GM12878 (cell line): ENCODE measurements around the gene PRDM1. TPM values are rescaled to one million over a fixed set of nuclear protein-coding genes. Genes with fewer than 3 reads are reported as not detected.

Source experiments
- ATAC-seq: fragments of 200-7000 bp; cut with Tn5 transposase; 3 replicates; pipeline ENCODE4 v1.9.1; 2020; ENCODE audit warnings: mild to moderate bottlenecking, moderate library complexity
- BruUV-seq: library from RNA; stranded (reverse); fragments of 400-500 nt; replicated peaks from 2 replicates; lab custom pipeline; 2021; lab: Mats Ljungman, UMichigan
- CTCF ChIA-PET: fragments of 300-600 bp; sonication (Branson Sonifier 250); formaldehyde crosslinking; extraction: SDS; loops from one replicate; lab custom pipeline; 2021; ENCODE audit warnings: inconsistent platforms; lab: Yijun Ruan, JAX
- POLR2A ChIA-PET: fragments of 350-600 bp; formaldehyde crosslinking; extraction: SDS; loops from one replicate; lab custom pipeline; 2021; ENCODE audit warnings: inconsistent platforms; lab: Charles Lee
- RAD21 ChIA-PET: fragments of 300-600 bp; sonication (Branson Sonifier 250); formaldehyde crosslinking; loops from one replicate; lab custom pipeline; 2023; ENCODE audit warnings: antibody characterized with exemption; ENCODE audit not compliant: unreplicated experiment; lab: Charles Lee
- SMC1A ChIA-PET: fragments of 300-600 bp; sonication (Branson Sonifier 250); formaldehyde crosslinking; loops from one replicate; lab custom pipeline; 2023; ENCODE audit not compliant: unreplicated experiment, uncharacterized antibody; lab: Charles Lee
- DNase-seq: peaks from one replicate; pipeline ENCODE4 v3.0.0-alpha.2; 2011; ENCODE audit warnings: low read depth, low spot score
- FAIRE-seq: peaks from 3 replicates; lab custom pipeline; 2011; peaks lifted over from hg19 to GRCh38; lab: Jason Lieb, UNC
- H2AFZ ChIP-seq: 2 replicates; pipeline ENCODE4 v1.6.0; 2011; ENCODE audit warnings: low read depth, low read length, control low read depth; ENCODE audit not compliant: control insufficient read depth
- H3K27ac ChIP-seq: 2 replicates; pipeline ENCODE4 v1.5.1; 2011; ENCODE audit warnings: control low read depth; ENCODE audit not compliant: control insufficient read depth, insufficient read depth
- H3K27me3 ChIP-seq, 2 experiments: replicated peaks in 1 of 2; 2 replicates each; pipeline versions ENCODE4 v1.6.0 to v1.6.1; 2011; ENCODE audit warnings: low read length in 1 of 2; ENCODE audit not compliant: control insufficient read depth in 2 of 2, insufficient read depth in 2 of 2
- H3K36me3 ChIP-seq, 2 experiments: 2 replicates each; pipeline ENCODE4 v1.5.1; 2011; ENCODE audit warnings: low read length in 1 of 2; ENCODE audit not compliant: control insufficient read depth in 2 of 2, insufficient read depth in 2 of 2
- H3K4me1 ChIP-seq: 2 replicates; pipeline ENCODE4 v1.6.1; 2011; ENCODE audit warnings: mild to moderate bottlenecking, low read length, moderate library complexity, mixed read lengths; ENCODE audit not compliant: control insufficient read depth, insufficient read depth
- H3K4me2 ChIP-seq: 2 replicates; pipeline ENCODE4 v1.6.0; 2011; ENCODE audit warnings: control low read depth; ENCODE audit not compliant: control insufficient read depth, insufficient read depth
- H3K4me3 ChIP-seq: fragments of 200-600 bp; sonication (generic); 2 replicates; pipeline ENCODE4 v1.5.1; 2016
- H3K79me2 ChIP-seq: 2 replicates; pipeline ENCODE4 v1.6.0; 2011; ENCODE audit warnings: low read length; ENCODE audit not compliant: control insufficient read depth, insufficient read depth
- H3K9ac ChIP-seq: 2 replicates; pipeline ENCODE4 v1.8.0; 2011; ENCODE audit warnings: low read length, control low read depth, mixed read lengths; ENCODE audit not compliant: control insufficient read depth, insufficient read depth
- H3K9me3 ChIP-seq: replicated peaks from 3 replicates; pipeline ENCODE4 v1.5.1; 2011; ENCODE audit warnings: mild to moderate bottlenecking, low read length; ENCODE audit not compliant: control insufficient read depth, insufficient read depth
- H4K20me1 ChIP-seq: 2 replicates; pipeline ENCODE4 v1.6.0; 2011; ENCODE audit not compliant: control insufficient read depth, insufficient read depth
- BACH1 ChIP-seq: fragments of 450-650 bp; IDR thresholded peaks from 2 replicates; pipeline ENCODE4 v1.6.1; 2017; ENCODE audit warnings: mild to moderate bottlenecking, borderline replicate concordance
- BRCA1 ChIP-seq: IDR thresholded peaks from 2 replicates; pipeline ENCODE4 v1.6.1; 2011; ENCODE audit warnings: low read depth, low read length, improper control_type of control experiment
- EP300 ChIP-seq, 2 experiments: fragments of 150-350 bp in 1 of 2; IDR thresholded peaks; 2 replicates each; pipeline ENCODE4 v1.6.1; 2011 to 2012; ENCODE audit warnings: low read depth in 2 of 2, low read length in 2 of 2, borderline replicate concordance in 1 of 2, improper control_type of control experiment in 1 of 2, inconsistent platforms in 1 of 2; ENCODE audit not compliant: control insufficient read depth in 1 of 2
- HDAC6 ChIP-seq: fragments of 200-600 bp; sonication (generic); IDR thresholded peaks from one replicate; pipeline ENCODE4 v1.8.0; 2017; ENCODE audit warnings: antibody characterized with exemption; ENCODE audit not compliant: unreplicated experiment
- NBN ChIP-seq: fragments of 450-650 bp; IDR thresholded peaks from 2 replicates; pipeline ENCODE4 v1.6.1; 2016
- RELA ChIP-seq: fragments of 450-650 bp; IDR thresholded peaks from 2 replicates; pipeline ENCODE4 v1.8.0; 2014; ENCODE audit warnings: borderline replicate concordance; ENCODE audit not compliant: partially characterized antibody
- SUZ12 ChIP-seq: fragments of 200-600 bp; sonication (generic); IDR thresholded peaks from one replicate; pipeline ENCODE4 v1.6.1; 2018; ENCODE audit warnings: antibody characterized with exemption, mild to moderate bottlenecking; ENCODE audit not compliant: unreplicated experiment
- TCF12 ChIP-seq: IDR thresholded peaks from 2 replicates; pipeline ENCODE4 v1.6.1; 2011; ENCODE audit warnings: low read depth, mild to moderate bottlenecking, low read length
- ZNF384 ChIP-seq: IDR thresholded peaks from 2 replicates; pipeline ENCODE4 v1.6.1; 2012; ENCODE audit warnings: low read depth, mild to moderate bottlenecking, low read length, improper control_type of control experiment, borderline replicate concordance
- ZSCAN29 ChIP-seq: fragments of 450-650 bp; IDR thresholded peaks from 2 replicates; pipeline ENCODE4 v1.6.1; 2017; ENCODE audit warnings: mild to moderate bottlenecking, moderate library complexity
- WGBS: methylation state at CpG from one replicate; pipeline ENCODE4 v1.1.6; 2016; ENCODE audit warnings: low lambda C conversion rate; ENCODE audit not compliant: insufficient replicate concordance, insufficient coverage; ENCODE audit errors: missing lambda C conversion rate; 5-methylcytosine and 5-hydroxymethylcytosine counted together
- in situ Hi-C: fragments of 300-500 bp; cut with MboI; formaldehyde crosslinking; loops from 9 replicates; pipeline ENCODE4 v1.14.3; 2018; ENCODE audit warnings: mixed read lengths
- intact Hi-C: fragments of 100-400 bp; cut with micrococcal nuclease; formaldehyde crosslinking; loops from one replicate; pipeline ENCODE4 v1.14.2; 2022; ENCODE audit not compliant: unreplicated experiment
- polyA plus RNA-seq, 11 experiments: library from polyadenylated mRNA; depleted of rRNA in 4 of 11; unstranded in 6 of 11; stranded (reverse) in 5 of 11; fragments of >200 nt; fragmentation: Nextera tagmentation in 4 of 11; fragmentation: Illumina TruSeq in 1 of 11; extraction: Ambion mirVana in 4 of 11; extraction: Trizol in 1 of 11; gene quantifications; 1 replicate in 1 of 11; 2 replicates in 10 of 11; pipeline versions ENCODE4 v1.2.1 to v1.2.3, GENCODE V29; 2011 to 2016; ENCODE audit warnings: inconsistent platforms in 2 of 11, missing spikeins in 2 of 11, low read depth in 1 of 11
- total RNA-seq, 4 experiments: library from RNA; depleted of rRNA in 3 of 4; stranded (reverse); fragments of >200 nt in 3 of 4; fragmentation: Illumina TruSeq in 1 of 4; extraction: Trizol in 1 of 4; gene quantifications; 2 replicates each; pipeline versions ENCODE4 v1.2.1 to v1.2.3, GENCODE V29; 2013 to 2021
- TF ChIP-seq, protein P1 (sequence below): IDR thresholded peaks from 2 replicates; pipeline ENCODE4 v1.6.1; 2011; ENCODE audit warnings: low read depth, low read length, improper control_type of control experiment, borderline replicate concordance
- TF ChIP-seq, protein P2 (sequence below): fragments of 450-650 bp; IDR thresholded peaks from 2 replicates; pipeline ENCODE4 v1.6.1; 2017; ENCODE audit warnings: low read depth, mild to moderate bottlenecking, moderate library complexity

The PRDM1 gene
- total and polyA plus RNA-seq, 10 of the 15 experiments (the other 5 are each of a cell fraction or from before 2014, with no cell fraction given), result 1.9 to 15.8 (median 4.1) TPM

DNA sequence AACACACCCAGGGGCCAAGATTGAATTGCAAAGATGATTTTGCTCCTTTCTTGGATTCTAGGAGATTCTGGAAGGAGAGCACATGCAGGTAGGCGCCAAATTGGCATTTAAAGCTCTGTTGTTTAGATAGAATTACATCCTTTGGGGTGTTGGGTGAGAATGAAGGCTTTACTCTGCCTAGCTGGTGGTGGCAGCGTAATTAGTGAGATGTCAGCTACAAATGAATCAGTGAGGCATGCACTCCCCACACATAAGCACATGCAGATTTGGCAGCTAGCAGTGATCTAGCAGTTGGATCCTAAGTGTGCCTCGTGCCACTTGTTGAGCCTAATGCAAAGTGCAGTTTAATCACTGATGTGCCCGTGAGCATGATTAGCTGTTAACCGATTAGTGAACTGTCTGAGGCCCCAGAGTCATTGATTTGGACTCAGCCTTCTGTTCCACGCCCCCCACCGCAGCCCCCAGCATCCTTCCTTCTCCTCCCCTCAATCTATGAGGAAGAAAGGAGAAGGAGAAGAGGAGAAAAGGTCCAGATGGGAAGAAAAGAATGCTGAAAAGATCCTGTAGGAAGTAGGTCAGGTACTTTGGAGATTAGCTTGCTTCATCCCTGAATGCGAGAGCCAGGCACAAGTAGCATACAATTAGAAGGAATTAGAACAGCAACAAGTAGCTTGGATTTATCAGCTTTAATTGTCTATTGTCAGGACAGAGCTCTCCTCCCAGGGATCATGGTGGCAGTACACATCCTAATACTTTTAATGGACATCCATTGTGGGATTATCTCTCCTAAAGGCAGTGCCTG lies 6.0 kb upstream of the PRDM1 start:
- ChIA-PET CTCF (interaction anchor here (0.5 to 1.7 kb wide), 3 partner anchors 10 to 649 kb away, joined by 4 to 9 read pairs (median 6); no protein-coding TSS in a partner anchor), SMC1A (interaction anchor here (0.7 to 2.1 kb wide), 6 partner anchors 8 to 1453 kb away, joined by 3 to 8 read pairs (median 5); no protein-coding TSS in a partner anchor), POLR2A (no interaction called here), RAD21 (interaction anchor here (1.6 kb wide), 1 partner anchor 143 kb away, joined by 5 read pairs; no protein-coding TSS in a partner anchor)
- H3K27ac ChIP-seq, result no peak overlapping the region
- H3K4me1 ChIP-seq, result peaks cover 16% of the 10 kb centered on the region
- no peaks in the 10 kb centered on the region for H3K36me3 ChIP-seq
- no peak overlapping the region for H3K4me3 ChIP-seq
- H3K9me3 ChIP-seq, result no peaks in the 10 kb centered on the region
- ATAC-seq, result no peak
- BruUV-seq, result no TSS peak
- FAIRE-seq, result no peak
- no peaks in the 10 kb centered on the region for H3K79me2 ChIP-seq
- no peak for DNase-seq
- H3K9ac ChIP-seq, result no peak overlapping the region
- in situ Hi-C loops (loop anchor here (10.0 kb wide), 1 partner anchor 995 kb away; no protein-coding TSS in a partner anchor), intact Hi-C loops (loop anchor here (5.0 to 10.0 kb wide), 3 partner anchors 185 to 433 kb away; no protein-coding TSS in a partner anchor)
- WGBS, result 64% methylated on average over 8 of the region's 8 CpGs
- H3K27me3 ChIP-seq, result peaks cover 0 to 4% of the 10 kb centered on the region in 2 experiments; a peak in 2 of 4 replicates
- H4K20me1 ChIP-seq, result no peaks in the 10 kb centered on the region
- no peak overlapping the region for H2AFZ ChIP-seq
- no peak overlapping the region for H3K4me2 ChIP-seq
- TF ChIP-seq EP300 (IDR thresholded peaks at IDR 0.05; ENCODE audit: borderline replicate concordance in 1 of 2, control insufficient read depth in 1 of 2, low read depth in 2 of 2, low read length in 2 of 2) (no peak), HDAC6 (no peak), ZSCAN29 (no peak), BRCA1 (no peak), BACH1 (no peak), SUZ12 (no peak), ZNF384 (no peak), NBN (no peak), TCF12 (no peak), RELA (no peak)
- TF ChIP-seq, protein P1, sequence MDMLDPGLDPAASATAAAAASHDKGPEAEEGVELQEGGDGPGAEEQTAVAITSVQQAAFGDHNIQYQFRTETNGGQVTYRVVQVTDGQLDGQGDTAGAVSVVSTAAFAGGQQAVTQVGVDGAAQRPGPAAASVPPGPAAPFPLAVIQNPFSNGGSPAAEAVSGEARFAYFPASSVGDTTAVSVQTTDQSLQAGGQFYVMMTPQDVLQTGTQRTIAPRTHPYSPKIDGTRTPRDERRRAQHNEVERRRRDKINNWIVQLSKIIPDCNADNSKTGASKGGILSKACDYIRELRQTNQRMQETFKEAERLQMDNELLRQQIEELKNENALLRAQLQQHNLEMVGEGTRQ, result no peak
- TF ChIP-seq, protein P2, sequence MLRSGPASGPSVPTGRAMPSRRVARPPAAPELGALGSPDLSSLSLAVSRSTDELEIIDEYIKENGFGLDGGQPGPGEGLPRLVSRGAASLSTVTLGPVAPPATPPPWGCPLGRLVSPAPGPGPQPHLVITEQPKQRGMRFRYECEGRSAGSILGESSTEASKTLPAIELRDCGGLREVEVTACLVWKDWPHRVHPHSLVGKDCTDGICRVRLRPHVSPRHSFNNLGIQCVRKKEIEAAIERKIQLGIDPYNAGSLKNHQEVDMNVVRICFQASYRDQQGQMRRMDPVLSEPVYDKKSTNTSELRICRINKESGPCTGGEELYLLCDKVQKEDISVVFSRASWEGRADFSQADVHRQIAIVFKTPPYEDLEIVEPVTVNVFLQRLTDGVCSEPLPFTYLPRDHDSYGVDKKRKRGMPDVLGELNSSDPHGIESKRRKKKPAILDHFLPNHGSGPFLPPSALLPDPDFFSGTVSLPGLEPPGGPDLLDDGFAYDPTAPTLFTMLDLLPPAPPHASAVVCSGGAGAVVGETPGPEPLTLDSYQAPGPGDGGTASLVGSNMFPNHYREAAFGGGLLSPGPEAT, result no peak
